ENCODE data around the gene AADACL4.
"Not testable (repeated sequence)": the region's sequence is repeated elsewhere in the genome, so short reads cannot be mapped to it uniquely, and the experiment has no call there.

AADACL4 gene

DNA sequence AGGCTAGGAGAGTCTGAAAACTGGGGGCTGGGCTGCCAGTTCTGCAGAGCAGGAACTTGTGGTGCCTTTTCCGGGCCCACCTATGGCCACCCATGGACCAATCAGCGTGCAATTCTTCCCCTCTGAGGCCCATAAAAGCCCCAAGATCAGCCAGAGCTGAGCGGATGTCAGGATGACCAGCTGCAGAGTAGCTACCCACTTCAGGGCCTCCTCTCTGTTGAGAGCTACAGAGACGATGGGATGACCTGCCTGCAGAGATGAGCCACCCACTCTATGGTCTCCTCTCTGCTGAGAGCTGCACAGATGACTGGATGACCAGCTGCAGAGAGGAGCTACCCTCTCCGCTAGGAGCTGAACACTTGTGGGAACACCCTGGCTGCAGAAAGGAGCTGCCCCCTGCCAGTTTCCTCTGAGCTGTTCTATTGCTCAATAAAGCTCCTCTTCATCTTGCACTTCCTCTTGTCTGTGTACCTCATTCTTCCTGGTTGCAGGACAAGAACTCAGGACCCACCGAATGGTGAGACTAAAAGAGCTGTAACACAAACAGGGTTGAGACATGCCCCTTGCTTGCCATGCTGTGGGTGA, 12.8 kb upstream of the AADACL4 start:
- DNase-seq: no peak

DNA sequence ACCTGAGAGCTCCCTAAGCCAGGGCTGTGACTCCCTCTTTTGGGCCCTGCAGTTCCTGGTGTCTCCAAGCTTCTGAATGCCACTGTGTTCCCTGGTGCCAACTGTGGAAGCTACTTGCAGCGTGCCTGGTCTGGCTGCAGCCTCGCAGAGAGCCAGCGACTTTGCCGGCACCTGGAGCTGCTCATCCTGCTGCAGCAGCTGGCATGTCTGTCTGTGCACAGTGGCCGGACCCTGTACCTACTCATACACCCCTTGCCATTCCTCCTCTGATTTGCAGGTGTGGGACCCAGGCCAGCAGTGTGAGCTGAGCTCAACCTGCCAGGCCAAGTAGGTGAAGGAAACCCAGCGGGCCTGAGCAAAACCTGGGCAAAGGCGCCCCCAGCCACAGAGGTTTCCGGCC, 12.3 kb upstream of the AADACL4 start:
- DNase-seq: no peak

DNA sequence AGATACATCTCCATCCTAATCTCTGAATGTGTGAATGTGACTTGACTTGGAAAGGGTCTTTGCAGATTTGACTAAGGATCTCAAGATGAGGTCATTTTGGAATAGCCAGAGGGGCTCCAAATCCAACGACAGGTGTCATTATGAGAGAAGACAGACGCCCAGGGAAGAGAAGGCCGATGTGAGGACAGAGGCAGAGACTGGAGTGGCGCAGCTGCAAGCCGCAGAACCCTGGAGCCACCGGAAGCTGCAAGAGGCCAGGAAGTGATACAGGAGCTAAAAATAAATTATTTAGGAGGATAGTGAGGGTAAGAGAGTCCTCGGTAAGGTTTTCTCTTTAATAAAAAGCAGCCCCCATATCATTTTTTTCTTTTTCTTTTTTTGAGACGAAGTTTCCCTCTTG, 9.7 kb upstream of the AADACL4 start:
- peak; percentile 29 for DNase-seq

DNA sequence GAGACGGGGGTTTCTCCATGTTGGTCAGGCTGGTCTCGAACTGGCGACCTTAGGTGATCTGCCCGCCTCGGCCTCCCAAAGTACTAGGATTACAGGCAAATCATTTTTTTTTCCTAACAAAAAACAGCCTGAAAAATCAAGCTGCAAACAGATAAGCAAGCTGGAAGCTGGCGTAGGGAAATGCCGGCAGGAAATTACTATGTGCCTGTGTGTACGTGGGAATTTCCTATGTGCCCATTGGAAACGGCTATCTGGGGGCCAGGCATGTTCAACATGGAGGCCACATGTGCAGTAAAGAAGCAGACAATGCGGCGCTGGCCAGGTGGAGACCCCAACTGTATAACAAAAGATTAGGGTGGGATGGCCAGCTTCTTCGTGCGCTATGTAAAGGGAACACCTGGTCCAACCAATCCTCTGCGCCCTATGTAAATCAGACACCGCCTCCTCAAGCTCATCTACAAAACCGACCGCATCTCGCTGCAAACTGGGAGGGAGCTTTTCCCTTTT, 9.1 kb upstream of the AADACL4 start:
- no peak for DNase-seq

DNA sequence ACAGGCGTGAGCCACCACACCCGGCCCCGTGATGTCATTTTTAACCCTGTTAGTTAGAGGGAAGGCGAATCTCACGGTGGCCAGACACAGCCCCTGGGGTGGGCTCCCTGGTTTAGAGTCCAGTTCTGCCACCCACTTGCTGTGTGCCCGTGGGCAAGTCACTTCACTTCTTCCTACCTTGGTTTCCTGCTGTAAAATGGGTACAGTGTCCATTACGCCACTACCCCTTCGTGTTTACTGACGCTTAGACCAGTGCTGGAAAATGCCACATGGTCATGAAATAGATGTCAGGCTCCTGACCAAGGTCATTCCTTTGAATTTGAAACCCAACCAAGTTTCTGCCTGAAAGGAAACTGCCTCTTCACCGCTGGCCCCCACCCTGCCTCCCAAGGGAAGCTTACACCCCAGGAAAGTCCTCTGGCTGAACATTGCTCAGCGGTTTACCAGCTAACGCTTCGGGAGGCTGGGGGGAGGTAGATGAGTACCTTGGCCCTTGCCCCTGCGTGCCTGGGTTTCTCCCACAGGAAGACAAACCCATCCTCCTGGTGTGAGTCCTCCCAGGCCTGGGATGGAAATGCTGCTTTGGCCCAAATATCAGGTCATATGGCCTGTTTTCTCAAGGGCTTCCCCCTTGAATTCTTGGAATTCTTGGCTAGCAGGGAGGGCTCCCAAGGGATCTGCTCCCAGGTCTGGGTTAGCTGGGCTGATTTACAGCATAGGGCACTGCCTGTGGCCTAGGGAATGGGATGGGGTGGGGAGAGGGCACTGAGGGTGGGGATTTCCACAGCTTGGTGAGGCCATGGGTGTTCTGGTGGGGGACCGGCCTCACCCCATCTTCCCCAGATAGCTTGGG, 7.6 kb upstream of the AADACL4 start:
- no peak for DNase-seq

DNA sequence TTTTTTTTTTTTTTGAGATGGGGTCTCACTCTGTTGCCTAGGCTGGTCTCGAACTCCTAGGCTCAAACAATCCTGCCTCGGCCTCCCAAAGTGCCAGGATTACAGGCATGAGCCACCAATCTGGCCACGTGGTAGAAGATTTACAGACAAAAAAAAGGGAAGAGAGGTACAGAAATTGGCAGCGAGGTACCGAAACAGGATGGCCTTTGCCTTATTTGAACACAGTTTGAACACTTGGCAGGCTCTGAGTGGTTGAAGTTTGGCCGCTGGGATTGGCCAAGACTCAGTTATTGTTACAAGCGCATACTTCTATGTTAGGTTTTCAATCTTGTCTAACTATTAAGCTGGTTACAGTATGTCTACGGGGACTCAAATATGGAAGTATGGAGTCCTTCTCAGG, 6.2 kb upstream of the AADACL4 start:
- no peak for DNase-seq

DNA sequence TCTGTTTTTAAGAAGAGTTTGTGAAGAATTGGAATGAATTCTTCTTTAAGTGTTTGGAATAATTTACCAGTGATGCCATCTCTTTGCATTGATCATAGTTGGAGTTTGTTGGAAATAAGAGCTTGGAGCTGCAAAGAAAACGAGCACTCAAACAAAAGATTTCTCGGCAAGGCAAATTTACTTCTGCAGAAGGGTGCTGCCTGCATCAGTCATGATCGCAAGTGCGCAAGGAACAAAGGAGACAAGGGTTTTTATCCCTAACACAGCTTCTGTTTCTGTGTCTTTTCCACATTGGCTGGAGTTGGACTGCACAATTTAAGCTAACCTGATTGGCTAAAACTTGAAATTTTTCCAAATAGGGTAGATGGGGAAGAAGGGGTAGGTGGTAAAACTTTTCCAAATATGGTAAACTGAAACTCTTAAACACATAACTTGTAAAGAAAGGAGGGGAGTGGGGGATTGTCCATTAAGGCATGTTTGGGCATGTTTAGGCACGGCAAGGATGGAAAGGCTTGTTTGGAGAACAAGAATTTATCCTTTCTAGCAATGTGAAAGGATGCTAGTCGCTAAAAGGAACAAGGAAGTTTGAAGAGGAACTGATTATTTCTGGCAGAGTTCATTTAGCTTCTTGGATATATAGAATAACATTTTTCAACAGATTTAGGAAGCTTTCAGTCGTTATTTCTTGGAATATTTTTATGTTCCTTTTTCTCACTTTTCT, 3.5 kb upstream of the AADACL4 start:
- DNase-seq: no peak

DNA sequence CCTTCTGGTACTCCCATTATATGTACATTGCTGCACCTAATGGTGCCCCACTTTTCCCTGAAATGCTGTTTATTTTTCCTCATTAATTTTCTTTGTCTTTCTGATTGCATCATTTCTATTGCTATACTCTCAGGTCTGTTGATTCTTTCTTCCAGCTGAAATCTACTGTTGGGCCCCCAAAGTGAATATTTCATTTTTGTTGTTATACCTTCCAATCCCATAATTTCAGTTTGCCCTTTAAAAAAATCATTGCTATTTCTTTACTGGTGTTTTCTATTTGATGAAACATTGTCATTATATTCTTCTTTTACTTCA, 3.0 kb upstream of the AADACL4 start:
- DNase-seq: no peak

DNA sequence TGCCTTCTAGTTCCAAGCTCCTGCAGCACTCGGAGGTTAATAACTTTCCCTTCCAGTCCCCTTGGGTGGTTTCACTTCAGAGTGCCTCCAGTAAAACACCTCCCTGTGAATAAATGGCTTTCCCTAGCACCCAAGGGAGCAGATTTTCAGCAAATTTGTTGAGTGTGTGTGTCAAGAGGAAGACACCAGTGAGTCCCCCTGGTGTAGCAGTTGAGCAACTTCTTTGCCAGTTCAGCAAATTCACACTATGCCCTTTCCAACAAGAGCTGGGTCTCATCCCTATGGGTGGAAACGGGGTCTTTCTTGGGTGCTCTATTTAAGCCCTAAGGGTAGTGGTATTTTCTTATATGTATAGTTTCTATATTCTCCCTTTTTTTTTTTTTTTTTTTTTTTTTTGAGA, 806 bp upstream of the AADACL4 start:
- DNase-seq: no peak

DNA sequence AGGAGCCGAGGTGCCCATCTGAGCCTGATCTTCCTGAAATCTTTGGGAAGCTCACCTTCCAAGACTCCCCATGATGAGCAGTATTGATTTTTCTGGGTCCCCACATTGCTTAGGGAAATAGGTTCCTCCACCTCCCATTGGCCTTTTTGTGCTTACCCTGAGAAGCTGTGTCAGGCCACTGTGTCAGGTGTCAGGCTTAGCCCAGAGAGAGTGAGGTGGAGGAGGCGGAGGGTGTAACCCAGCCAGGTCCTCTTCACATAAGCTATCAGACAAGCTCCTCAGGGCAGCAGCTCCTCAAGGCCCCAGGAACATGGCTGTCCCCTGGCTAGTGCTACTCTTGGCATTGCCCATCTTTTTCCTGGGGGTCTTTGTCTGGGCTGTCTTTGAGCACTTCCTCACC, 352 bp downstream of the AADACL4 start:
- DNase-seq: no peak

DNA sequence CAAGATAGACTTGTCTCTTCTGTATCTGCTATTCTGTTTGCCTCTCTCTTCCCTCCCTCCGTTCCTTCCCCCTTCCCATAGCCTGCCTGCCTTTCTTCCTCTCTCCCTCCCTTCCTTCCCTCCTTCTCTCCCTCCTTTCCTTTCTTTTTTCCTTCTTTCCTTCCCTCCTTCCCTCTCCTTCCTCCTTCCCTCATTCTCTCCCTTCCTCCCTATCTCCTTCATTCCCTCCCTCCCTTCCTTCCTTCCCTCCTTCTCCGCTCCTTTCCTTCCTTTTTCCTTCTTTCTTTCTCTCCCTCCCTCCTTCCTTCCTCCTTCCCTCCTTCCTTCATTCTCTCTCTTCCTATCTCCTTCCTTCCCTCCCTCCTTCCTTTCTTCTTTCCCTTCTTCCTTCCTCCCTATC, 944 bp downstream of the AADACL4 start:
- DNase-seq: no peak

DNA sequence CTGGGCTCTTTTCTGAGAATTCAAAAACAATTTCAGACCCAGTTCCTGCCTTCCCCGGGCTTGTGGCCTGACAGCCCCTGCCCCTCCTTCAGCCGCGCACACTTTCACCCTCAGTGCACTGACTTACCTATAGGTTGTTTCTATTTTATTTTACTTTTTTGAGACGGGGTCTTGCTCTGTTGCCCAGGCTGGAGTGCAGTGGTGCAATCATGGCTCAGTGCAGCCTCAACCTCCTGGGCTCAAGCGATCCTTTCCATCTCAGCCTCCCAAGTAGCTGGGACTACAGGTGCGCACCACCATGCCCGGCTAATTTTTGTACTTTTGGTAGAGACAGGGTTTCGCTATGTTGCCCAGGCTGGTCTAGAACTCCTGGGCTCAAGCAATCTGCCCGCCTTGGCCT, 1.5 kb downstream of the AADACL4 start:
- DNase-seq: not testable (repeated sequence)

DNA sequence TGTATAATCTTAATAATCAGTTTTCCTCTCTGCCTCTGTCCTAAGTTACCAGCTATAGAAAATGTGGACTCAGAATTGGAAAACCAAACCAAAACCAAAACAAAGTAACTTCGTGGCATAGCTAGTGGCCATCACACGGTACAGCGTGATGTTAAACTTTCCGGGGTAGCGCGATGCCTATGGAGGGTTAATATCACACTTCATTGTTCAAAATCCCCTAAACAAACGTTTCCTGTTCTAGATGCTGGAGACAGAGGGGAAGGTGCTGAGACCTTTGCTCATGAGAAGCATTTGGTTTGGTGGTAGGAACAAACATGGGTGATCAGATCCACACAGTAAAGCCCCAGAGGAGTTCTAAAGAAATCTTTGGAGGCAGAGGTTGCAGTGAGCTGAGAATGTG, 4.9 kb downstream of the AADACL4 start:
- DNase-seq: no peak

DNA sequence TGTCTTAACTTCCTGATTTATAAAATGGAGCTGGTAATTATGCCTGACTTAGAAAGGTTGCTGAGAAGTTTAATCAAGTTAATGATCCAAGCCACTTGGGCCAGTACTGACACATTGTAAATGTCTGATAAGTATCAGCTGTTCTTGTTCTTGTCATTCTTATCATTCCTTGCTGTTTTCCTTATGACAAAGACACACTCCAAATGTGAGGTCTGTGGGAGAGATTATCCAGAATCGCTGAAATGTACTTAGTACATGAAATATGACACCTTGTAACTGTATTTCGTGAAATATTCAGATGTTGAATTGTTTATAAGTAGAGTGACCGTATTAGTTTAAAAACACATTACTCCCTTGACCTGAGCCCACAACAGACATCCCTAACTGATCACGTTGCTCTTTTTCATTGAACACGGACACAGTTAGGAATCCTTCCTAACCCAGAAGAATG, 6.1 kb downstream of the AADACL4 start:
- DNase-seq: no peak

DNA sequence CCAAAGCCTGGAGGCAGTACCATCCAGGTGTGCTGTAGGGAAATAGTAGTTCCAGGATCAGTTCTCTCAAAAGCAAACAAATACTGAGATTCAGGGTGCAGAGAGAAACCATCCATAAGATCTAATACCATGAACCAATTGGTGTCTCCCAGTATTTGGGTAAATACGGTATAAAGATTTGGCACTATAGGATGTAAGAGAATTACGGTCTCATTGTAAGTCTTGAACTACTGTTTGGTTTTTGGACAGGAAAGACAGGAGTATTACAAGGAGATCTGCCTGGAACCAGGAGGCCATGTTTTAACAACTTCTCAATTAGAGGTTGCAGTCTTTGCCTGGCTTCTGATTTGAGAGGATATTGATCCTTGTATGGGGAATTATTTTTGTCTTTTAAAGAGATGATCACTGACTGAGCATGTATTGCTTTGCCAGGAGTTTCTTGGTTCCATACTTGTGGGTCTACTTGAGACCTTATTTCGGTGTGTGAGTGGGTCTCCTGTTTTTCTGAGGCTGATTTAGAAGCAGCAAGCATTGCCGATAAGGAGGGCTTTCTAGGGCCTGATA, 10.2 kb downstream of the AADACL4 start:
- no peak for DNase-seq

DNA sequence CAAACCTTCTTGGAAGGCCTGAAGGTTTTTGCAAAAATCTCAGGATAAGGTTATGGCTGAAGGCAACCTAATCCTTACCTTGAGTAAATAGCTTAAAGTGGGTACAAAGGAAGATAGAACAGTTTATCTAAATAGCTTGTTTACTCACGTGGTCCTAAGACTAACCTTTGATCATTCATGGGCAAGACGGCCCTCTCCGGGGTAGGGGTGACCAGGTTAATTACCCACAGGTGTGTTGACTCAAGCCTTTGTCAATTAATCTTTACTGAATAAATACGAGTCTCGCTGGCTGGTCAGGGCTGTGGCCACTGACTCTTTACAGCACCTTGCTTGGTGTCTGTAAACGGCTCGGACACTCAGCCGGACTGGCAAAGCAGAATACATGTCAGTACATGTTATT, 10.8 kb downstream of the AADACL4 start:
- no peak for DNase-seq

DNA sequence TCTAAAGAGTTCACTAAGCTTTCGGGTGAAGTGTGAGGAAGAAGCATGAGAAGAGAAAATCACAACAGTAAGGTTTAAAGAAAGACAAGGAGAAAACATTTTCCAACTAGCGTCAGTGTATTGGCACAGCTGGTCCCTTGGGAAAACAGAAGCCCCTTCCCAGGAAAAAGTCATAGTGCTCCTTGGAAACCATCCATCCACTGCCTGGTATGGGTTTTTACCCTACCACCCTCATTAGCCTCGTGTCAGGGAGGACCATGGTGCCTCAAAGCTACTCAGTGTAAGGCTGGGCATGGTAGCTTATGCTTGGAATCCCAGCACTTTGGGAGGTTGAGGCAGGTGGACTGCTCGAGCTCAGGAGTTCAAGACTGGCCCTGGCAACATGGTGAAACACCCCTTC, 12.7 kb downstream of the AADACL4 start:
- DNase-seq: no peak

DNA sequence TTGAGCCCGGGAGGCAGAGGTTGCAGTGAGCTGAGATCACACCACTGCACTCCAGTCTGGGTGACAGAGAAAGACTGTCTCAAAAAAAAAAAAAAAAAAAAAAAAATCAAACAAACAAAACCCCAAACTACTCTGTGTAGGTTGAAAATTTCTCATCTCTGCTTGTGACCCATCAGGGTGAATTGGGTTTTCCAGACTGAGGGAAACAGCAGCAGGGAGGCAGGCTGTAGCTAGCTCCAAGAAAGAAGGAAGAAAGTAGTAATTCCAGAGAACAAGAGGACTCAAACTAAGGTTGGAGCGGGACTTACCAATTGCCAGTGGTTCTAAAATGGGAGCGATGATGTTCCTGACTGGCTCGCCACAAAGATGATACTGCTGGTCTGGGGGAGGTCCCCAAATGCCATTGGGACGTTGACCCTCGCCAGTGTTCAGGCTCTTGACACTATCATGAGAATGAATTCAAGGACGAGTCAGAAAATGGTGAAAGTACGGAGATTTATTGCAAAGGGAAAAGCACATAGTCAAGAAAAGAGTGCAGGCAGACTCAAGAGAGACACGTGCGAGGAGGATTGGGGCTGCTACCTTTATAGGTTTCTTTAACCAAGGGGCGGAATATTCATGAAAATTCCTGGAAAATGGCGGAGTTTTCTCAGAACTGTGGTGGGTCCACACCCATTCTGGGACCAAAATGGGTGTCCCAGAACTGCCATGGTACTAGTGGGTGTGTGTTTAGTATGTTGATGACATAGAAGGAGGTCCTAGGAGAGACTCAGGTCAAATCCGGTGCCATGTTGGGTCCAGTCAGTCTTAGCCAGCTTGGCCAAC, 13.4 kb downstream of the AADACL4 start:
- no peak for DNase-seq

DNA sequence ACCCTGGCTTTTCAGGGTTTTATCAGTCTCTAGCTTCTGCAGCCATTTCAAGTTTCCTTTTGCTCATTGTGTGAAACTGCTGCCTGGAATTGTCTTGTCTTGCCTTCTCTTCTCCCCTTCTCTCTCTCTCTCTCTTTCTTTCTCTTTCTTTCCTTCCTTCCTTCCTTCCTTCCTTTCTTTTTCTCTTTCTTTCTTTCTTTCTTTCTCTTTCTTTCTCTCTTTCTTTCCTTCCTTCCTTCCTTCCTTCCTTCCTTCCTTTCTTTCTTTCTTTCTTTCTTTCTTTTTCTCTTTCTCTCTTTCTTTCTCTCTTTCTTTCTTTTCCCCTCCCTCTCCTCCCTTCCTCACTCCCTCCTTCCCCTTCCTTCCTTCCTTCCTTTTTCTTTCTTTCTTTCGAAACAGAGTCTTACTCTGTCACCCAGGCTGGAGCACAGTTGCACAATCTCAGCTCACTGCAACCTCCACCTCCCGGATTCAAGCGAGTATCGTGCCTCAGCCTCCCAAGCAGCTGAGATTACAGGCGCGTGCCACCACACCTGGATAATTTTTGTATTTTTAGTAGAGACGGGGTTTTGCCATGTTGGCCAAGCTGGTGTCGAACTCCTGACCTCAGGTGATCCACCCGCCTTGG, 14.1 kb downstream of the AADACL4 start:
- not testable (repeated sequence) for DNase-seq

DNA sequence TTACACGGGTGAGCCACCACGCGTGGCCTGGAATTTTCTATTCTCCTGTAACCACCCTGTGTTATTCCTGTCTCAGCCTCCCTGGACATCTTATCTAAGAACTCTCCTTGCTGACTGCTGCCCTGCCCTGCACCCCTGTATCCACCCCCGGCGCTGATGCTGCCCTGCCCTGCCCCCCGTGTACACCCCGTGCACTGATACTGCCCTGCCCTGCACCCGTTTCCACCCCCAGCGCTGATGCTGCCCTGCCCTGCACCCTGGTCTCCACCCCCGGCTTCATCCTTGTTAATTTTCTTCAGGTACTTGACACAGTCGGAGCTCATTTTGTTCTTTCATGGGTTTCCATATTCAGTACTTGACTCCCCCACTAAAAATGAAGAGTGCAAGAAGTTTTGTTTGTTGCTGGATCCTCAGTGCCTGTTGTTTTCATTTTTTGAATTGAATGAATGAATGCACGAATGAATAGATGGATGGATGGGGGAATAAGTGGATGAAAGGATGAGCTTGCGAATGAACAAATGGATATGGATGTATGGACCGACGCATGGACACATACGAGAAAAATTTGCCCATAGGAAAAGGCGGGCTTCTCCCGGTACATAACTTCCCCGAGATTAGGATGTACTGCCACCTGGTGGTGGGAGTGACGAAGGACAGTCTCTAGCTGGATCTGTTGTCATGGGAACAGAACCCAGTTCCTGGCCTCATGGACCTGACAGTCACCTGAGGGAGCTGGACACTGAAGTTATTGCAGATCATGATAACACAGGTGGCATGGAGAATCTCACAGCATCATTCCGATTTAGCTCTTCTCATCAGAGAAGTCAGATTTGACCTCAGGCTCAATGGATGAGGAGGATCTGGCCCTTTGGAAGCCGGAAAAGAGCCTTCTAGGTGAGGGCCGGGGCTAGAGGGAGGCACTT, 14.9 kb downstream of the AADACL4 start:
- DNase-seq: peak; percentile 80

DNA sequence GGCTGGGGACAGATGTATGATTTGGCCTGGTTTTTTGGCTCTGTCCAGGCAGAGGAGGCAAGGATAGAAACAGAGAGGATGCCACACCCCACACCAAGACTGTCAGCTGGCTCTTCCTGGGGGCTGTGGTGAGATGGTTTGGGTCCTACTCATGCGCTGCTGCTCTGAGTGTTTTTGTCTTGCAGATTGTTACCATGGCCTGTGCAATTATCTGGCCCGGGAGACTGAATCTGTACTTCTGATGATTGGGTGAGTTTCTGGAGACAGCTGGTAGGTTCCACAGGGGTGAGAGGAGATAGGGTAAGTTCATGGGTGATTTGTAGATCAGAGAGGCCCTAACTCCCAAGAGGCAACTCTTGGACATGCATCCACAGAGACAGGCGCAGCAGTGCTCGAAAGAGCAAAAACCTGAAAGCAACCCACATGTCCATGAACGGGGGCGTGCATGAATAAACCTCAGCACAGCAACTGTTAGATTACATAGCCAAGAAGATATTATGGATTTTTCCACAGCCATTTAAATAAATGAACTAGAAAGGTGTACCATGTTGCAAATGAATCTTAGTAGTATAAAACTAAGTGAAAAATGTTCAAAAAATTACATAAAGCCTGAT, 17.8 kb downstream of the AADACL4 start:
- no peak for DNase-seq
